Psoas muscle (tissue), 8 donors: ENCODE data around the gene MMP26. TPM values are rescaled to one million over a fixed set of nuclear protein-coding genes. Genes with fewer than 3 reads are reported as not detected.
A peak's percentile ranks its signal among the peaks of the same experiment; 100 is the strongest.

ENCODE experiments used
- ATAC-seq, 4 donors: fragments of 200-7000 bp; cut with Tn5 transposase; one replicate each; pipeline ENCODE4 v1.9.1; 2020; ENCODE audit warnings: moderate library complexity in 3 of 4, mild to moderate bottlenecking in 2 of 4
- DNase-seq, 2 donors: peaks; one replicate each; pipeline ENCODE4 v3.0.0-alpha.2; 2020
- H3K27ac ChIP-seq: fragments of 200-600 bp; one replicate; pipeline ENCODE4 v1.8.0; 2022
- H3K27me3 ChIP-seq, 3 donors: fragments of 200-600 bp in 1 of 3; one replicate each; pipeline versions ENCODE4 v1.6.1 to v1.8.0; 2013 to 2022; ENCODE audit warnings: low read length in 2 of 3, mild to moderate bottlenecking in 2 of 3, moderate library complexity in 1 of 3; ENCODE audit not compliant: insufficient read depth in 3 of 3
- H3K36me3 ChIP-seq, 2 donors: fragments of 200-600 bp in 1 of 2; one replicate each; pipeline versions ENCODE4 v1.6.1 to v1.8.0; 2013 to 2022; ENCODE audit warnings: low read depth in 1 of 2, mild to moderate bottlenecking in 1 of 2, moderate library complexity in 1 of 2; ENCODE audit not compliant: insufficient read depth in 1 of 2
- H3K4me1 ChIP-seq: fragments of 200-600 bp; one replicate; pipeline ENCODE4 v1.8.0; 2022
- H3K4me3 ChIP-seq: fragments of 200-600 bp; one replicate; pipeline ENCODE4 v1.8.0; 2022; ENCODE audit warnings: mild to moderate bottlenecking
- H3K9me3 ChIP-seq: fragments of 200-600 bp; one replicate; pipeline ENCODE4 v1.8.0; 2022
- CTCF ChIP-seq: fragments of 200-600 bp; IDR thresholded peaks from one replicate; pipeline ENCODE4 v1.8.0; 2022; ENCODE audit warnings: antibody characterized with exemption
- WGBS, 3 donors: extraction: QIAGEN DNeasy Blood & Tissue Kit; methylation state at CpG; one replicate each; pipeline versions ENCODE4 v1.1.6 to v1.1.7; 2013; 5-methylcytosine and 5-hydroxymethylcytosine counted together
- intact Hi-C, 2 donors: fragments of 100-400 bp; cut with DNase I; formaldehyde crosslinking; loops; one replicate each; pipeline versions ENCODE4 v1.11.0 to v1.14.2; 2022
- long read RNA-seq, 2 donors: library from polyadenylated mRNA; unstranded; transcript quantifications; one replicate each; pipeline ENCODE4 v2.0.0, GENCODE V29; 2021
- polyA plus RNA-seq, 3 donors: library from polyadenylated mRNA; stranded (reverse); fragments of 200-250 nt; gene quantifications; one replicate each; pipeline ENCODE4 v1.2.3, GENCODE V29; 2013
- total RNA-seq, 4 donors: library from RNA; stranded (reverse); fragmentation: NEBNext Ultra II Directional in 2 of 4; extraction: Animal tissue kit (Norgen Biotek cat#: 25700) in 2 of 4; gene quantifications; one replicate each; pipeline versions ENCODE4 v1.2.1 to v1.2.4, GENCODE V29; 2021 to 2023
- donor health status: healthy with polysubstance abuse.
- donor health status: DM: no; HTN: no; CAD: no; lungs with moderate emphysema.
- donor health status: Bipolar disorder and iron deficiency.
- donor health status: healthy.
- donor health status: DM: yes; HTN: yes; CAD: no.
- donor health status: DM: no; HTN: no; CAD: no.
- donor health status: DM: no; HTN: no; CAD: no.
- donor health status: DM: yes; HTN: yes; CAD: no.

MMP26 gene
- total RNA-seq (not detected), polyA plus RNA-seq (not detected)
- long read RNA-seq, donor 1, result 0 reads
- long read RNA-seq, donor 2, result 0 reads

- 15 to 19% (median 16%) methylated on average over 5 of the region's 5 CpGs for WGBS, 3 donors
- TF ChIP-seq CTCF, result no peak
- Histone ChIP-seq H3K4me1 (peaks cover 4% of the 10 kb centered on the region), H3K9me3 (no peaks in the 10 kb centered on the region), H3K27ac (no peak within 1 kb of the TSS), H3K36me3 (no peaks in the 10 kb centered on the region), H3K4me3 (no peak within 1 kb of the TSS), H3K27me3 (no peaks in the 10 kb centered on the region)
- ATAC-seq (peak in 2 of 4 donors; percentile 24 to 53), DNase-seq (no peak)
- intact Hi-C loops, result no loop called here
These were observed at the start of gene MMP26 for GRCh38 chr11:4704054-4704789. Gene MMP26 (plus strand): TSS chr11:4704784.

- intact Hi-C loops, result no loop called here
- no peak for TF ChIP-seq CTCF
- ATAC-seq (no peak), DNase-seq (no peak)
- Histone ChIP-seq H3K4me3 (no peak overlapping the region), H3K27me3 (no peaks in the 10 kb centered on the region), H3K27ac (no peak overlapping the region), H3K9me3 (no peaks in the 10 kb centered on the region), H3K36me3 (no peaks in the 10 kb centered on the region), H3K4me1 (no peaks in the 10 kb centered on the region)
- WGBS, 3 donors, result 81 to 85% (median 85%) methylated on average over 5 of the region's 5 CpGs
These were observed 45.7 kb upstream of the MMP26 start for GRCh38 chr11:4658629-4659445.

- H3K36me3 ChIP-seq, result no peaks in the 10 kb centered on the region
- DNase-seq, result no peak
- no peaks in the 10 kb centered on the region for H3K9me3 ChIP-seq
- 82 to 89% (median 85%) methylated on average over 6 of the region's 6 CpGs for WGBS, 3 donors
- no peaks in the 10 kb centered on the region for H3K27me3 ChIP-seq
- TF ChIP-seq CTCF, result no peak
- intact Hi-C loops, result no loop called here
- no peak for ATAC-seq
- H3K4me1 ChIP-seq, result no peaks in the 10 kb centered on the region
- H3K4me3 ChIP-seq, result no peak overlapping the region
- no peak overlapping the region for H3K27ac ChIP-seq
These were observed 41.7 kb upstream of the MMP26 start for GRCh38 chr11:4662876-4663275.

GRCh38 chr11:4664183-4664582, 40.4 kb upstream of the MMP26 start:
- Histone ChIP-seq H3K4me1 (no peaks in the 10 kb centered on the region), H3K27me3 (no peaks in the 10 kb centered on the region), H3K36me3 (no peaks in the 10 kb centered on the region), H3K9me3 (no peaks in the 10 kb centered on the region), H3K27ac (no peak overlapping the region), H3K4me3 (no peak overlapping the region)
- no peak for DNase-seq
- TF ChIP-seq CTCF, result no peak
- intact Hi-C loops, result no loop called here
- 69 to 82% (median 75%) methylated on average over 3 of the region's 3 CpGs for WGBS, 3 donors
- no peak for ATAC-seq
